Aorta (tissue), 5 donors: ENCODE measurements around the gene SLC5A2. TPM values are rescaled to one million over a fixed set of nuclear protein-coding genes. Genes with fewer than 3 reads are reported as not detected.

Source experiments
- ATAC-seq: fragments of 200-7000 bp; cut with Tn5 transposase; one replicate; pipeline ENCODE4 v1.9.1; 2022; ENCODE audit warnings: moderate library complexity; ENCODE audit not compliant: low FRiP score
- DNase-seq, 2 donors: peaks; one replicate each; pipeline ENCODE4 v3.0.0-alpha.2; 2020
- H3K27ac ChIP-seq, 2 donors: one replicate each; pipeline ENCODE4 v1.5.1; 2013; ENCODE audit warnings: low read length in 2 of 2, mild to moderate bottlenecking in 2 of 2, moderate library complexity in 2 of 2, control low read depth in 1 of 2, inconsistent platforms in 1 of 2, low read depth in 1 of 2
- H3K27me3 ChIP-seq, 2 donors: one replicate each; pipeline ENCODE4 v1.6.1; 2013; ENCODE audit warnings: control low read depth in 1 of 2, low read length in 1 of 2, mild to moderate bottlenecking in 1 of 2, moderate library complexity in 1 of 2; ENCODE audit not compliant: insufficient read depth in 2 of 2, control insufficient read depth in 1 of 2
- H3K36me3 ChIP-seq, 2 donors: one replicate each; pipeline ENCODE4 v1.6.1; 2013; ENCODE audit warnings: control low read depth in 1 of 2, low read length in 1 of 2, mild to moderate bottlenecking in 1 of 2; ENCODE audit not compliant: insufficient read depth in 2 of 2, control insufficient read depth in 1 of 2
- H3K4me1 ChIP-seq, 2 donors: one replicate each; pipeline ENCODE4 v1.6.1; 2013; ENCODE audit warnings: low read length in 2 of 2, control low read depth in 1 of 2, mild to moderate bottlenecking in 1 of 2, moderate library complexity in 1 of 2; ENCODE audit not compliant: insufficient read depth in 2 of 2, control insufficient read depth in 1 of 2
- H3K4me3 ChIP-seq, 2 donors: one replicate each; pipeline ENCODE4 v1.5.1; 2013; ENCODE audit warnings: low read length in 2 of 2, control low read depth in 1 of 2, mild to moderate bottlenecking in 1 of 2
- H3K9me3 ChIP-seq: one replicate; pipeline ENCODE4 v1.6.1; 2013; ENCODE audit warnings: mild to moderate bottlenecking, low read length; ENCODE audit not compliant: control insufficient read depth
- WGBS, 2 donors: extraction: QIAGEN DNeasy Blood & Tissue Kit; methylation state at CpG; one replicate each; pipeline ENCODE4 v1.1.7; 2013; 5-methylcytosine and 5-hydroxymethylcytosine counted together
- intact Hi-C, 2 donors: fragments of 100-400 bp; cut with DNase I; formaldehyde crosslinking; loops; one replicate each; pipeline versions ENCODE4 v1.14.2 to v1.15.0; 2022
- polyA plus RNA-seq, 2 donors: library from polyadenylated mRNA; stranded (reverse); fragments of 200-250 nt; gene quantifications; one replicate each; pipeline ENCODE4 v1.2.3, GENCODE V29; 2013
- total RNA-seq, 2 donors: library from RNA; stranded (reverse); fragmentation: NEBNext Ultra II Directional; extraction: Animal tissue kit (Norgen Biotek cat#: 25700); gene quantifications; one replicate each; pipeline ENCODE4 v1.2.1, GENCODE V29; 2021
- donor health status: healthy with polysubstance abuse.
- donor health status: Bipolar disorder and iron deficiency.
- donor health status: DM: no; HTN: no; CAD: no.
- donor health status: DM: no; HTN: no; CAD: no.
- donor health status: DM: yes; HTN: yes; CAD: no.

Gene SLC5A2
- total and polyA plus RNA-seq, 4 donors: 0.24 to 2.3 (median 0.65) TPM; not detected in 1

GRCh38 chr16:31487071-31487719 lies 4.3 kb downstream of the SLC5A2 start:
- no peak overlapping the region for H3K27ac ChIP-seq
- H3K27me3 ChIP-seq: no peaks in the 10 kb centered on the region
- intact Hi-C loops: no loop called here
- ATAC-seq: no peak
- no peaks in the 10 kb centered on the region for H3K9me3 ChIP-seq
- no peaks in the 10 kb centered on the region for H3K36me3 ChIP-seq
- peak overlapping the region; percentile 19 to 21 for H3K4me3 ChIP-seq
- 15 to 18% methylated on average over 48 of the region's 48 CpGs for WGBS, 2 donors
- peak in 1 of 2 donors; percentile 48 for DNase-seq
- no peaks in the 10 kb centered on the region for H3K4me1 ChIP-seq

DNA sequence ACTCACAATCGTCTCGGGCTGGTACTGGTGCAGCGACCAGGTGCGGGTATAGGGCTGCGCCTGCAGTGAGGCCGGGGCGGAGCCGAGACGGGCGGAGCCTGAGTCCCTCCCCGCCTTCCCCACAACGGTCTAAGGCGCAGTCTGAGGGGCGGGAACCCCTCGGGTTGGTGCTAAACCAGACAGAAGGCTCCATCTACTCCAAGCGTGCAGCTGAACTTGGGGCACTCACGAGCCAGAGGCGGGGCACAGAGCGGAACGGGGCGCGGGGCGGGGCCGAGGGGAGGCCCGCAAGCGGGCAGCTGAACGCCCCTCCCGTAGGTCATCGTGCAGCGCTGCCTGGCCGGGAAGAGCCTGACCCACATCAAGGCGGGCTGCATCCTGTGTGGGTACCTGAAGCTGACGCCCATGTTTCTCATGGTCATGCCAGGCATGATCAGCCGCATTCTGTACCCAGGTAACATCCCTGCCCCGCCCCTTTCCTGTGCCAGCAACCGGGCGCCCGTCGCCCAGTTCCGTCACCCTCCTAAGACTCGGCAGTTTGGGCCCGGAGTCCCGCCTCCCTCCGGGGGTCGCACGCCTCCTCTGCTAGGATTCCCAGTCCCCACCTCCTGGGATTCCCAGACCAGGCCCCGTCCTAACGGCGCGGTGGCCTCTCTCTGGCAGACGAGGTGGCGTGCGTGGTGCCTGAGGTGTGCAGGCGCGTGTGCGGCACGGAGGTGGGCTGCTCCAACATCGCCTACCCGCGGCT lies 5.0 kb downstream of the SLC5A2 start:
- Histone ChIP-seq H3K27me3 (no peaks in the 10 kb centered on the region), H3K4me1 (no peaks in the 10 kb centered on the region), H3K9me3 (no peaks in the 10 kb centered on the region), H3K36me3 (no peaks in the 10 kb centered on the region), H3K4me3 (peak overlapping the region; percentile 19 to 21), H3K27ac (no peak overlapping the region)
- DNase-seq (peak; percentile 69 to 81), ATAC-seq (peak; percentile 57)
- 1% methylated on average over 59 to 60 of the region's 60 CpGs for WGBS, 2 donors
- intact Hi-C loops: no loop called here

- DNase-seq: peak; percentile 52 to 81
- 36 to 38% methylated on average over 72 to 77 of the region's 77 CpGs for WGBS, 2 donors
- no peaks in the 10 kb centered on the region for H3K36me3 ChIP-seq
- no peak overlapping the region for H3K27ac ChIP-seq
- ATAC-seq: peak; percentile 3
- intact Hi-C loops: no loop called here
- H3K4me1 ChIP-seq: no peaks in the 10 kb centered on the region
- no peaks in the 10 kb centered on the region for H3K9me3 ChIP-seq
- H3K27me3 ChIP-seq: no peaks in the 10 kb centered on the region
- no peak overlapping the region for H3K4me3 ChIP-seq
These were observed 5.8 kb downstream of the SLC5A2 start for GRCh38 chr16:31488468-31489297.

DNA sequence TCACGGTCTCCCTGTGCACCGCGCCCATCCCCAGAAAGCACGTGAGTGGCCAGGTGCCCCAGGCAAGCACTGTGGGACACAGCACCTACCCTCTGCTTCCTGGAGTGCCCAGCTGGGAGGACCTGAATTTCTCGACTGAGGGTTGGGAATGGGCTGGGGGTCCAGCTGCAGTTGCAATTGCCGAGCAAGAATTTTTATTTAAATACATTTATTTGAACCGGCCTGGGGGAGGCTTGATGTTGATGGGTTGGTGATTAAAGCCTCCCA lies 6.3 kb downstream of the SLC5A2 start:
- Histone ChIP-seq H3K27me3 (no peaks in the 10 kb centered on the region), H3K4me3 (no peak overlapping the region), H3K9me3 (no peaks in the 10 kb centered on the region), H3K27ac (no peak overlapping the region), H3K4me1 (no peaks in the 10 kb centered on the region), H3K36me3 (no peaks in the 10 kb centered on the region)
- intact Hi-C loops: no loop called here
- WGBS, 2 donors: 88 to 90% methylated on average over 7 of the region's 7 CpGs
- ATAC-seq (no peak), DNase-seq (peak in 1 of 2 donors; percentile 54)

DNA sequence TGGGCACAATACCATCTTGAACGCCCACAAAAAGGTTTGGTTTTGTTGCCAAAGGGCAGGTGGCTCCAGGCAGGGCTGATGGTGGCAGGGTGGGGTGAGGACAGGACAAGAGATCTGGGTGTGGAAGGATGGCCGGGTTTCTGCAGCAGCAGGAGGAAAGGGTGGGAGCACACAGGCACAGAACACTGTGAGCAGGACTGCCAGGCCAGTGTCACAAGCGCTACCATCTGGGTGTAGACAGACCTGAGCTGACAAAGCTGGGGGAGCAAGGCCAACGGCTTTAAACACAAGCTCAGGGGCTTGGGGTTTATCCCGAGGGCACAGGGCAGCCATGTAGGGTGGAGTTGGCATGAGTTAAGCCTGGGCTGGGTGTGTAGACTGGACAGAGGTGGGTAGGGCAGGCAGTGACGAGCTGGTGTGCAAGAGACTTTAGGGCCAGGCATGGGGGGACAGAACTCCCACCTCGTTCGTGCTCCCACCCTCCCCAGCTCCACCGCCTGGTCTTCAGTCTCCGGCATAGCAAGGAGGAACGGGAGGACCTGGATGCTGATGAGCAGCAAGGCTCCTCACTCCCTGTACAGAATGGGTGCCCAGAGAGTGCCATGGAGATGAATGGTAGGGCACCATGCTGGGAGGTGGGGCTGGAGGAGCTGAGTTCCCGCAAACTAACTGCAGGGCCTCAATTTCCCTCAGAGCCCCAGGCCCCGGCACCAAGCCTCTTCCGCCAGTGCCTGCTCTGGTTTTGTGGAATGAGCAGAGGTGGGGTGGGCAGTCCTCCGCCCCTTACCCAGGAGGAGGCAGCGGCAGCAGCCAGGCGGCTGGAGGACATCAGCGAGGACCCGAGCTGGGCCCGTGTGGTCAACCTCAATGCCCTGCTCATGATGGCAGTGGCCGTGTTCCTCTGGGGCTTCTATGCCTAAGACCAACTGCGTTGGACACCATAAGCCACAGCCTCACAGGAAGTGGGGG lies 7.0 kb downstream of the SLC5A2 start:
- ATAC-seq (no peak), DNase-seq (peak; percentile 34 to 70)
- Histone ChIP-seq H3K4me1 (no peaks in the 10 kb centered on the region), H3K27ac (no peak overlapping the region), H3K4me3 (no peak overlapping the region), H3K27me3 (no peaks in the 10 kb centered on the region), H3K36me3 (no peaks in the 10 kb centered on the region), H3K9me3 (no peaks in the 10 kb centered on the region)
- WGBS, 2 donors: 87 to 91% methylated on average over 19 to 22 of the region's 22 CpGs
- intact Hi-C loops: no loop called here

DNA sequence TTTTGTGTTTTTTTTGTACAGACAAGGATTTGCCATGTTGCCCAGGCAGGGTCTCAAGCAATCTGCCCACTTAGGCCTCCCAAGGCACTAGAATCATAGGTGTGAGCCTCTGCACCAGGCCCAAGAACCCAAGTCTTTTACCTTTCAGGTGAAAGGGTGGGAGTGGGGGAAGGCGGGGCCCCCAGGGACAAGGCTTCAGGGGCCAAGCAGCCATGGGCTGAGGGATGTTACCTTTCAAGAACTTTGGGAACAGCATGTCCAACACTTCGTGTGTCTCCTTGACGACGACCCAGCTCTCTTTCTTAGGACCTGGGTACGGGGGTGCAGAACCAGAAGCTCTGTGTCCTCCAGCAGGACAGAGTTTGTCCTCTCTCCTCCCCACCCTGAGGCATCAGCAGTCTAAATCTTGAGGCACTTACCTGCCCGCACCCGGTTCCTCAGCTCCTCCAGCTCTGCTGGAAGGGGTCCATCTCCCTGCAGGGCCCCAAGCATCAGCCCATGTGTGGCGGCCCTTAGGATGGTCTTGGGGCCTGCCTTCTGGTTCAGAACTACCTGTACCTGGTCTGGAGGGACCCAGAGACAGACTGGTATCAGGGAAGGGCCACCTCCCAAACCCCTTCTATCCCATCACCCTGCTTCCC lies 9.0 kb downstream of the SLC5A2 start:
- Histone ChIP-seq H3K4me1 (no peaks in the 10 kb centered on the region), H3K27me3 (no peaks in the 10 kb centered on the region), H3K9me3 (no peaks in the 10 kb centered on the region), H3K4me3 (no peak overlapping the region), H3K36me3 (peaks cover 0 to 3% of the 10 kb centered on the region in 2 donors), H3K27ac (no peak overlapping the region)
- no peak for ATAC-seq
- peak; percentile 40 to 51 for DNase-seq
- WGBS, 2 donors: 91 to 93% methylated on average over 8 of the region's 8 CpGs
- intact Hi-C loops: no loop called here

DNA sequence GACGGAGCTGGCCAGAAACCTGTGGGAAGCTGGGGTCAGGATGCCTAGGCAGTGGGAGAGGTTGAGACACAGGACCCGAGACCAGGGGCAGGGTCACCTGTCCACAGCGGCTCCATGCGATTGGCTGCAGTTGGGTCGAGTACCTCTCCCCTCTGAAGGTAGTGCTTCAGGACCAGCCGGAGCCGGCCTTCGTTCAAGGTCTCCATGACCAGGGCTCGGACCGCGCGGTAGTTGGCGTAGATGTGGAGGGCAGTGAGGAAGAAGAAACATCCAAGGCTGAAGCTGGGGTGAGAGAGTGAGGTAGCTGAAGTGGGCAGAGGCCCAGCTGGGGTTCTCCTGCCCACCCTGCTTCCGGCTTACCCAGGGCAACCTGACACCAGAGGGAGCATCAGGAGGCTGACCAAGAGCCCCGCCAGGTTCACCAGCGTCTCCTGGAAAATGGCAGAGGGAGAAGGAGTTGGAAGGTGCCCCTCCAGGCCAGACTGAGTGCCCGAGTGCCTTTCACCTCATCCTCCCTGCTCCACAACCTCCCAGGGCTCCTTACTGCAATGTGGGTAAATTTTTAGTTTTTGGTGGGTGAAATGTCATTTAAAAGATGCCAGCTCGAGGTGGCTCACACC lies 10.7 kb downstream of the SLC5A2 start:
- H3K36me3 ChIP-seq: peaks cover 0 to 5% of the 10 kb centered on the region in 2 donors
- no peaks in the 10 kb centered on the region for H3K27me3 ChIP-seq
- ATAC-seq (no peak), DNase-seq (peak; percentile 37 to 67)
- no peak overlapping the region for H3K27ac ChIP-seq
- WGBS, 2 donors: 93 to 94% methylated on average over 18 of the region's 18 CpGs
- no peak overlapping the region for H3K4me3 ChIP-seq
- intact Hi-C loops: no loop called here
- H3K9me3 ChIP-seq: no peaks in the 10 kb centered on the region
- H3K4me1 ChIP-seq: no peaks in the 10 kb centered on the region
